ENCODE results near the gene B4GALT5.
"Not testable (repeated sequence)": the region's sequence is repeated elsewhere in the genome, so short reads cannot be mapped to it uniquely, and the experiment has no call there.

The B4GALT5 gene

DNA sequence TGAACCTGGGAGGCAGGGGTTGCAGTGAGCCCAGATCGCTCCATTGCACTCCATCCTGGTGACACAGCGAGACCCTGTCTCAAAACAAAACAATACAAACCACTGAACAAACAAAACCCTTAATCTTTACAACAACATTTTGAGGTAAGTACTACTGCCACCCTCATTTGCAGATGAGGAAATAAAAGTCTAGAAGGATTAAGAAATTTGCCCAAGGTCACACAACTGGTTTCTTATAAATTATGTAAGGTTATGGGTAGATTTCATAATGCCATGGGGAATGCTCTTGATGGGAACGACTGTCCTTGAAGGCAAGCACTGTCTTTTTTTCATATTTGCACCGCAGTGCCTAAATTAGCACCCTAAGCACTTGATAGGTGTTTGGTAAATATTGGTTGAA, 13.8 kb upstream of the B4GALT5 start:
- Mint-ChIP-seq H3K27ac (no peak overlapping the region), H3K27me3 (ENCODE audit: low read depth) (no peaks in the 10 kb centered on the region), H3K9me3 (no peaks in the 10 kb centered on the region), H3K4me1 (peaks cover 6% of the 10 kb centered on the region), H3K36me3 (ENCODE audit: low read depth) (no peaks in the 10 kb centered on the region), H3K4me3 (no peak overlapping the region)
- TF ChIP-seq, protein P1, sequence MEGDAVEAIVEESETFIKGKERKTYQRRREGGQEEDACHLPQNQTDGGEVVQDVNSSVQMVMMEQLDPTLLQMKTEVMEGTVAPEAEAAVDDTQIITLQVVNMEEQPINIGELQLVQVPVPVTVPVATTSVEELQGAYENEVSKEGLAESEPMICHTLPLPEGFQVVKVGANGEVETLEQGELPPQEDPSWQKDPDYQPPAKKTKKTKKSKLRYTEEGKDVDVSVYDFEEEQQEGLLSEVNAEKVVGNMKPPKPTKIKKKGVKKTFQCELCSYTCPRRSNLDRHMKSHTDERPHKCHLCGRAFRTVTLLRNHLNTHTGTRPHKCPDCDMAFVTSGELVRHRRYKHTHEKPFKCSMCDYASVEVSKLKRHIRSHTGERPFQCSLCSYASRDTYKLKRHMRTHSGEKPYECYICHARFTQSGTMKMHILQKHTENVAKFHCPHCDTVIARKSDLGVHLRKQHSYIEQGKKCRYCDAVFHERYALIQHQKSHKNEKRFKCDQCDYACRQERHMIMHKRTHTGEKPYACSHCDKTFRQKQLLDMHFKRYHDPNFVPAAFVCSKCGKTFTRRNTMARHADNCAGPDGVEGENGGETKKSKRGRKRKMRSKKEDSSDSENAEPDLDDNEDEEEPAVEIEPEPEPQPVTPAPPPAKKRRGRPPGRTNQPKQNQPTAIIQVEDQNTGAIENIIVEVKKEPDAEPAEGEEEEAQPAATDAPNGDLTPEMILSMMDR (IDR thresholded peaks at IDR 0.05; ENCODE audit: unreplicated experiment in 3 of 3): no peak

DNA sequence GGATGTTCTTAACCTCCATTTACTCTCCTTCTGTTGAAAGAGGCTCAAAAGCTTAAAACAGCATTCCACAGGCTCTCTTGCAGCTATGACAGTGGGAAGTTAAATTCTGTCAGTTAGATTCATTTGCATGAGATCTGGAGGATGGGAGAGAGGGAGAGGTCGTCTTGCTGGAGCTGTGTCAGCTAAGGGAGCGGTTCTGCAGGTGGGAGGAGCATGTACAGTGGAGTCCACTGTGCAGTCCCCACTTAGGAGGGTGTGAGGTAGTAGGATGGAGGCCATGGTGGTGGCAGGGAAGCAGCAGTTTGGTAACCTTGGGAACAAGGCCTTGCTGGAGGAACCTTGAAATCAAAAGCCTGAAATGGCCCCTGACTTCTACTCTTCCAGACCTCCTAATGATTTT, 12.0 kb upstream of the B4GALT5 start:
- no peaks in the 10 kb centered on the region for H3K36me3 Mint-ChIP-seq (ENCODE audit: low read depth)
- TF ChIP-seq, protein P1 (IDR thresholded peaks at IDR 0.05; ENCODE audit: unreplicated experiment in 3 of 3): no peak
- H3K4me3 Mint-ChIP-seq: no peak overlapping the region
- peaks cover 4% of the 10 kb centered on the region for H3K27me3 Mint-ChIP-seq (ENCODE audit: low read depth)
- H3K9me3 Mint-ChIP-seq: no peaks in the 10 kb centered on the region
- no peak overlapping the region for H3K27ac Mint-ChIP-seq
- H3K4me1 Mint-ChIP-seq: peaks cover 6% of the 10 kb centered on the region

DNA sequence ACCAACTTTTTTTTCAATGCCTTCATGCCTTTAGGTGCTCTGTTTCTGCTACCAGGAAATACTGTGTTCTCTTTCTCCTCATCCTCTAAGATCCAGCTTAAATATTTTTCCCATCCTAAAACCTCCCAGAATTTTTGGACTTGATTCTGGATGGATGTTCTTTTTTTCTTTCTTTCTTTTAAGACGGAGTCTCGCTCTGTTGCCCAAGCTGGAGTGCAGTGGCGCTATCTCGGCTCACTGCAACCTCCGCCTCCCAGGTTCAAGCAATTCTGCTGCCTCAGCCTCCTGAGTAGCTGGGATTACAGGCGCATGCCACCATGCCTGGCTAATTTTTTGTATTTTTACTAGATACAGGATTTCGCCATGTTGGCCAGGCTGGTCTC, 11.5 kb upstream of the B4GALT5 start:
- not testable (repeated sequence) for H3K4me1 Mint-ChIP-seq; H3K9me3 Mint-ChIP-seq; H3K27me3 Mint-ChIP-seq (ENCODE audit: low read depth); H3K36me3 Mint-ChIP-seq (ENCODE audit: low read depth); H3K4me3 Mint-ChIP-seq
- peak overlapping the region; percentile 23 to 48 (median 45) for H3K27ac Mint-ChIP-seq

DNA sequence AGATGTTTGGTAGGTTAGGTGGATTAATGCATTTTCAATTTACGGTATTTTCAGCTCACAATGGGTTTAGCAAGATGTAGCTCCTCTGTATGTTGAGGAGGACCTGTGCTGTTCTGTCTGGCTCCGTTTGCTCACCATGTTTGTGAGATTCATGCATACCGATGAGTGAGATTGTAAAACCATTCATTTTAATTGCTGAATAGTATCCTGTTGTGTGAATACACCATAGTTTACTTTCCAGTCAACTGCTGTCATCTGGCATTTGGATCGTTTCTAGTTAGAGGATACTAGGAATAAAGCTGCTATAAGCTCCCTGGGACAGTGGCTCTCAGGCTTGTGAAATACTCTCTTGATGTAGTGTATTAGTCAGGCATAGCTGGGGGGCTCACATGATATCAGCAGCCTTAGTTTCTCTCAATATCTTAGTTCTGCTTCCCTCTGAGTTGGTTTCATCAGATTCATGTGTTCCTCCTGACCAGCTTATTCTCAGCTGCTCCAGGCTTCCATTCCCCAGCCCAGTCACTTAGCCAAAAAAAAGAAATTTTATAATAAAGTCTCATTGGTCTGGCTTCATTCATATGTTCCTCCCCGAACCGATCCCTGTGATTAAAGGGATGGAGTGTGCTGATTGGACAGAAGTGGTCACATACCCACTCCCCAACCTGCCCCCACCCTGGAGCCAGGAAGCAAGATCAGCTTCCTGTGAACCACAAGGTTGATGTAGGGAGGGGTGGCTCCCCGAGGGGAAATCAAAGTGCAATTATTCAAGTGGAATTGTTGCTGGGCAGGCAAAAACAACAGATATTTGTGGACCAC, 10.9 kb upstream of the B4GALT5 start:
- H3K4me3 Mint-ChIP-seq: no peak overlapping the region
- no peaks in the 10 kb centered on the region for H3K36me3 Mint-ChIP-seq (ENCODE audit: low read depth)
- H3K4me1 Mint-ChIP-seq: peaks cover 6% of the 10 kb centered on the region
- peaks cover 4% of the 10 kb centered on the region for H3K27me3 Mint-ChIP-seq (ENCODE audit: low read depth)
- H3K27ac Mint-ChIP-seq: peak overlapping the region; percentile 23 to 48 (median 45)
- TF ChIP-seq, protein P1 (IDR thresholded peaks at IDR 0.05; ENCODE audit: unreplicated experiment in 3 of 3): no peak
- H3K9me3 Mint-ChIP-seq: no peaks in the 10 kb centered on the region

DNA sequence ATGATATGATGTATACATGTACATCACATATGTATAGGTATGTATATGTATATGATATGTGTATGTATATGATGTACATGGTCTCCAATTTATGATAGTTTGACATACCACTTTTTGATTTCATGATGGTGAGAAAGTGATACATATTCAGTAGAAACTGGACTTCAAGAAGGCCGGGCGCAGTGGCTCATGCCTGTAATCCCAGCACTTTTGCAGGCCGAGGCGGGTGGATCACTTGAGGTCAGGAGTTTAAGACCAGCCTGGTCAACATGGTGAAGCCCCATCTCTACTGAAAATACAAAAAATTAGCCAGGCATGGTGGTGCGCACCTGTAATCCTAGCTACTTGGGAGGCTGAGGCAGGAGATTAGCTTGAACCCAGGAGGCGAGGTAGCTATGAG, 10.1 kb upstream of the B4GALT5 start:
- H3K36me3 Mint-ChIP-seq (ENCODE audit: low read depth); H3K27me3 Mint-ChIP-seq (ENCODE audit: low read depth); H3K9me3 Mint-ChIP-seq; H3K4me1 Mint-ChIP-seq; H3K27ac Mint-ChIP-seq; H3K4me3 Mint-ChIP-seq: not testable (repeated sequence)

DNA sequence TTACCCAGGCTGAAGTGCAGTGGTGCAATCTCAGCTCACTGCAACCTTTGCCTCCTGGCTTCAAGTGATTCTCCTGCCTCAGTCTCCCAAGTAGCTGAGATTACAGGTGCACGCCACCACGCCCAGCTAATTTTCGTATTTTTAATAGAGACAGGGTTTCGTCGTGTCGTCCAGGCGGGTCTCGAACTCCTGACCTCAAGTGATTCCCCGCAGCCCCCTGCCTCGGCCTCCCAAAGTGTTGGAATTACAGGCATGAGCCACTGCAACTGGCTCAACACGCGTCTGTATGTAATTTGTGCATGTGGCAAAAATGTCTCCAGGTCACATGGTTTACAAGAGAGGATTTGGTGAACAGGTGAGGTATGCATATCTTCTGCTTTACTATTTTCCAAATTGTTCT, 7.6 kb upstream of the B4GALT5 start:
- not testable (repeated sequence) for H3K27ac Mint-ChIP-seq; H3K4me3 Mint-ChIP-seq; H3K9me3 Mint-ChIP-seq; H3K36me3 Mint-ChIP-seq (ENCODE audit: low read depth); H3K4me1 Mint-ChIP-seq; H3K27me3 Mint-ChIP-seq (ENCODE audit: low read depth)

DNA sequence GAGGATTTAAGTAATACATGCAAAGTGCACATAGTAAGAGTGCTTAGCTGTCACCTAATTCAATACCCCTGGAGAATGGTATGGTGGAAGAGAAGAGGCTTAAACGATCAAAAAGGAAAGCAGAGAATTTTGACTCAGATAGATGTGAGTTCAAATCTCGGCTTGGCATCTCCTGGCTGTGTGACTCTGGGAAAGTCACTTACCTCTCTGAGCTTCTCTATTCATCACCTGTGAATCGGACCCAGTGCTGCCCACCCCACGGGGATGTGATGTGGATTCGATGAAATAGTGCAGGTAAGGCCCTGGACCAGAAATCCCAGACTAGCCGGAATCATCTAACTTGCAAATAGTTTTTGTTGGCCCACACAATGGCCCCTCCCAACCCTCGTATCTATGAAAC, 1.8 kb upstream of the B4GALT5 start:
- peaks cover 3% of the 10 kb centered on the region for H3K36me3 Mint-ChIP-seq (ENCODE audit: low read depth)
- H3K27ac Mint-ChIP-seq: no peak overlapping the region
- TF ChIP-seq, protein P1 (IDR thresholded peaks at IDR 0.05; ENCODE audit: unreplicated experiment in 3 of 3): no peak
- H3K4me1 Mint-ChIP-seq: peaks cover 22% of the 10 kb centered on the region
- peaks cover 3% of the 10 kb centered on the region for H3K27me3 Mint-ChIP-seq (ENCODE audit: low read depth)
- peak overlapping the region; percentile 41 to 96 (median 93) for H3K4me3 Mint-ChIP-seq
- H3K9me3 Mint-ChIP-seq: no peaks in the 10 kb centered on the region

Measured in nephron (organoid).